RWPE2 (cell line): ENCODE data around the gene CBFA2T3.

Experiments
- ATAC-seq: fragments of 200-7000 bp; cut with Tn5 transposase; 3 replicates; pipeline ENCODE4 v1.9.1; 2021; ENCODE audit warnings: low read depth
- DNase-seq: peaks from one replicate; pipeline ENCODE4 v3.0.0-alpha.2; 2020; ENCODE audit warnings: low spot score
- H3K27ac ChIP-seq: fragments of 450-650 bp; 2 replicates; pipeline ENCODE4 v1.5.1; 2017; ENCODE audit warnings: mild to moderate bottlenecking; ENCODE audit not compliant: poor library complexity, severe bottlenecking
- H3K27me3 ChIP-seq: fragments of 250-450 bp; sonication (Bioruptor Pico); 2 replicates; pipeline ENCODE4 v1.5.1; 2021; ENCODE audit warnings: mild to moderate bottlenecking, moderate library complexity; ENCODE audit not compliant: insufficient read depth, poor library complexity, severe bottlenecking
- H3K36me3 ChIP-seq: fragments of 250-450 bp; sonication (Bioruptor Pico); 2 replicates; pipeline ENCODE4 v1.5.1; 2020; ENCODE audit warnings: low read depth, mild to moderate bottlenecking, moderate library complexity
- H3K4me1 ChIP-seq: fragments of 250-450 bp; sonication (Bioruptor Pico); 2 replicates; pipeline ENCODE4 v1.5.1; 2021; ENCODE audit warnings: mild to moderate bottlenecking, moderate library complexity; ENCODE audit not compliant: insufficient read depth, poor library complexity, severe bottlenecking
- H3K4me3 ChIP-seq: fragments of 250-450 bp; sonication (Bioruptor Pico); 2 replicates; pipeline ENCODE4 v1.5.1; 2021; ENCODE audit warnings: mild to moderate bottlenecking, moderate library complexity; ENCODE audit not compliant: severe bottlenecking
- H3K9me3 ChIP-seq: fragments of 250-450 bp; sonication (Bioruptor Pico); 2 replicates; pipeline ENCODE4 v1.5.1; 2021; ENCODE audit warnings: mild to moderate bottlenecking, moderate library complexity; ENCODE audit not compliant: severe bottlenecking
- CTCF ChIP-seq: fragments of 450-650 bp; IDR thresholded peaks from one replicate; pipeline ENCODE4 v1.5.1; 2017; ENCODE audit warnings: mild to moderate bottlenecking, moderate library complexity; ENCODE audit not compliant: poor library complexity, severe bottlenecking

Gene CBFA2T3

GRCh38 chr16:88906535-88907105 lies 70.4 kb downstream of the CBFA2T3 start:
- Histone ChIP-seq H3K27ac (no peak overlapping the region), H3K4me1 (peaks cover 7% of the 10 kb centered on the region), H3K36me3 (no peaks in the 10 kb centered on the region), H3K4me3 (no peak overlapping the region), H3K27me3 (no peaks in the 10 kb centered on the region), H3K9me3 (no peaks in the 10 kb centered on the region)
- DNase-seq, result no peak
- no peak for ATAC-seq
- no peak for TF ChIP-seq CTCF

- no peak for ATAC-seq
- no peaks in the 10 kb centered on the region for H3K36me3 ChIP-seq
- peaks cover 7% of the 10 kb centered on the region for H3K4me1 ChIP-seq
- TF ChIP-seq CTCF, result no peak
- no peak overlapping the region for H3K4me3 ChIP-seq
- no peaks in the 10 kb centered on the region for H3K9me3 ChIP-seq
- H3K27me3 ChIP-seq, result no peaks in the 10 kb centered on the region
- H3K27ac ChIP-seq, result no peak overlapping the region
- DNase-seq, result no peak
These were observed 71.0 kb downstream of the CBFA2T3 start for GRCh38 chr16:88906020-88906419.

GRCh38 chr16:88905563-88905962 lies 71.4 kb downstream of the CBFA2T3 start:
- Histone ChIP-seq H3K4me1 (peaks cover 7% of the 10 kb centered on the region), H3K4me3 (no peak overlapping the region), H3K27ac (no peak overlapping the region), H3K36me3 (no peaks in the 10 kb centered on the region), H3K27me3 (no peaks in the 10 kb centered on the region), H3K9me3 (no peaks in the 10 kb centered on the region)
- DNase-seq (no peak), ATAC-seq (no peak)
- TF ChIP-seq CTCF, result no peak

- Histone ChIP-seq H3K4me1 (peaks cover 7% of the 10 kb centered on the region), H3K36me3 (no peaks in the 10 kb centered on the region)
- TF ChIP-seq CTCF, result no peak
These were observed 72.2 kb downstream of the CBFA2T3 start for GRCh38 chr16:88904676-88905365.

GRCh38 chr16:88903267-88903666 lies 73.7 kb downstream of the CBFA2T3 start:
- Histone ChIP-seq H3K4me1 (peaks cover 7% of the 10 kb centered on the region), H3K27ac (no peak overlapping the region), H3K4me3 (no peak overlapping the region), H3K27me3 (no peaks in the 10 kb centered on the region), H3K9me3 (no peaks in the 10 kb centered on the region), H3K36me3 (no peaks in the 10 kb centered on the region)
- no peak for TF ChIP-seq CTCF
- no peak for ATAC-seq
- DNase-seq, result no peak

More at GRCh38 chr16:88904676-88905365, 72.2 kb downstream of the CBFA2T3 start:
- Histone ChIP-seq H3K27ac (no peak overlapping the region), H3K27me3 (no peaks in the 10 kb centered on the region), H3K4me3 (no peak overlapping the region), H3K9me3 (no peaks in the 10 kb centered on the region)
- ATAC-seq (no peak), DNase-seq (no peak)
